ENCODE data around the gene MYLK4. TPM values are rescaled to one million over a fixed set of nuclear protein-coding genes. Genes with fewer than 3 reads are reported as not detected.

The MYLK4 gene
- total RNA-seq, 3 donors from 2014 or later, result 1.3 to 1.9 (median 1.4) TPM

GRCh38 chr6:2775003-2775402, 24.3 kb upstream of the MYLK4 start:
- Histone ChIP-seq H3K4me3 (no peak overlapping the region), H3K4me1 (no peaks in the 10 kb centered on the region), H3K27ac (no peak overlapping the region), H3K27me3 (no peaks in the 10 kb centered on the region), H3K36me3 (no peaks in the 10 kb centered on the region), H3K9me3 (no peaks in the 10 kb centered on the region)
- intact Hi-C loops (cut with DNase I; ENCODE audit: low total_unique reads), result no loop called here
- TF ChIP-seq POLR2AphosphoS5 (IDR thresholded peaks at IDR 0.05) (no peak), POLR2A (IDR thresholded peaks at IDR 0.05) (no peak), CTCF (IDR thresholded peaks at IDR 0.05) (no peak)
- no peak for DNase-seq (ENCODE audit: low spot score in 2 of 2)

GRCh38 chr6:2773449-2773848, 22.7 kb upstream of the MYLK4 start:
- no peak for DNase-seq (ENCODE audit: low spot score in 2 of 2)
- TF ChIP-seq POLR2AphosphoS5 (IDR thresholded peaks at IDR 0.05), result no peak
- no peak for TF ChIP-seq CTCF (IDR thresholded peaks at IDR 0.05)
- no peak for TF ChIP-seq POLR2A (IDR thresholded peaks at IDR 0.05)
- Histone ChIP-seq H3K4me1 (peaks cover 0 to 3% of the 10 kb centered on the region in 2 donors), H3K9me3 (no peaks in the 10 kb centered on the region), H3K27me3 (no peaks in the 10 kb centered on the region), H3K27ac (no peak overlapping the region), H3K36me3 (no peaks in the 10 kb centered on the region), H3K4me3 (no peak overlapping the region)
- intact Hi-C loops (cut with DNase I; ENCODE audit: low total_unique reads), result no loop called here

GRCh38 chr6:2772840-2773239, 22.1 kb upstream of the MYLK4 start:
- no peak overlapping the region for H3K27ac ChIP-seq
- DNase-seq (ENCODE audit: low spot score in 2 of 2), result no peak
- no peaks in the 10 kb centered on the region for H3K36me3 ChIP-seq
- TF ChIP-seq CTCF (IDR thresholded peaks at IDR 0.05) (no peak), POLR2A (IDR thresholded peaks at IDR 0.05) (no peak), POLR2AphosphoS5 (IDR thresholded peaks at IDR 0.05) (no peak)
- H3K4me1 ChIP-seq, result peaks cover 0 to 9% of the 10 kb centered on the region in 2 donors
- H3K9me3 ChIP-seq, result no peaks in the 10 kb centered on the region
- intact Hi-C loops (cut with DNase I; ENCODE audit: low total_unique reads), result no loop called here
- no peak overlapping the region for H3K4me3 ChIP-seq
- H3K27me3 ChIP-seq, result no peaks in the 10 kb centered on the region

GRCh38 chr6:2771079-2771478, 20.4 kb upstream of the MYLK4 start:
- DNase-seq (ENCODE audit: low spot score in 2 of 2), result no peak
- Histone ChIP-seq H3K27ac (no peak overlapping the region), H3K4me1 (peaks cover 0 to 19% of the 10 kb centered on the region in 2 donors), H3K27me3 (no peaks in the 10 kb centered on the region), H3K9me3 (no peaks in the 10 kb centered on the region), H3K36me3 (no peaks in the 10 kb centered on the region), H3K4me3 (no peak overlapping the region)
- intact Hi-C loops (cut with DNase I; ENCODE audit: low total_unique reads), result no loop called here
- TF ChIP-seq POLR2AphosphoS5 (IDR thresholded peaks at IDR 0.05) (no peak), CTCF (IDR thresholded peaks at IDR 0.05) (no peak), POLR2A (IDR thresholded peaks at IDR 0.05) (no peak)

- Histone ChIP-seq H3K9me3 (no peaks in the 10 kb centered on the region), H3K36me3 (no peaks in the 10 kb centered on the region), H3K4me3 (no peak overlapping the region), H3K27ac (no peak overlapping the region), H3K4me1 (peaks cover 0 to 19% of the 10 kb centered on the region in 2 donors), H3K27me3 (no peaks in the 10 kb centered on the region)
- intact Hi-C loops (cut with DNase I; ENCODE audit: low total_unique reads), result no loop called here
- TF ChIP-seq POLR2A (IDR thresholded peaks at IDR 0.05) (no peak), POLR2AphosphoS5 (IDR thresholded peaks at IDR 0.05) (no peak), CTCF (IDR thresholded peaks at IDR 0.05) (no peak)
- no peak for DNase-seq (ENCODE audit: low spot score in 2 of 2)
Measured at GRCh38 chr6:2770171-2770570, 19.4 kb upstream of the MYLK4 start.

Measured in breast epithelium (tissue), 4 donors.